Natural killer cell (primary cell): ENCODE measurements around the gene PPDPF. TPM values are rescaled to one million over a fixed set of nuclear protein-coding genes. Genes with fewer than 3 reads are reported as not detected.
A peak's percentile ranks its signal among the peaks of the same experiment; 100 is the strongest.

Experiments used
- ATAC-seq, 3 donors: fragments of 150-1000 bp in 2 of 3; fragments of 200-7000 bp in 1 of 3; cut with Tn5 transposase; 1 replicate in 1 of 3; 2 replicates in 2 of 3; pipeline ENCODE4 v1.10.0; 2021; ENCODE audit warnings: mild to moderate bottlenecking in 2 of 3, moderate library complexity in 2 of 3
- DNase-seq, 2 donors: peaks; one replicate each; pipeline versions ENCODE4 v3.0.0 to v3.0.0-alpha.2; 2013 to 2021; ENCODE audit warnings: mixed read lengths in 1 of 2
- H3K27ac ChIP-seq: one replicate; pipeline ENCODE4 v1.5.1; 2013; ENCODE audit warnings: mild to moderate bottlenecking, low read length
- H3K27me3 ChIP-seq: one replicate; pipeline ENCODE4 v1.6.1; 2013; ENCODE audit warnings: low read length; ENCODE audit not compliant: control insufficient read depth, insufficient read depth
- H3K36me3 ChIP-seq: one replicate; pipeline ENCODE4 v1.6.1; 2013; ENCODE audit warnings: low read length; ENCODE audit not compliant: control insufficient read depth, insufficient read depth
- H3K4me1 ChIP-seq: one replicate; pipeline ENCODE4 v1.6.1; 2013; ENCODE audit warnings: low read length; ENCODE audit not compliant: control insufficient read depth, insufficient read depth
- H3K4me3 ChIP-seq: one replicate; pipeline ENCODE4 v1.5.1; 2013; ENCODE audit warnings: low read length
- H3K9me3 ChIP-seq: one replicate; pipeline ENCODE4 v1.6.1; 2013; ENCODE audit warnings: low read length; ENCODE audit not compliant: control insufficient read depth, insufficient read depth
- H3K27ac Mint-ChIP-seq, 2 donors: one replicate each; pipeline ENCODE4 v1.8.0; 2022; ENCODE audit warnings: mild to moderate bottlenecking in 2 of 2, mixed read lengths in 2 of 2, moderate library complexity in 1 of 2
- H3K27me3 Mint-ChIP-seq, 2 donors: one replicate each; pipeline ENCODE4 v1.8.0; 2022; ENCODE audit warnings: low read depth in 2 of 2, mixed read lengths in 2 of 2
- H3K36me3 Mint-ChIP-seq: one replicate; pipeline ENCODE4 v1.8.0; 2022; ENCODE audit warnings: mixed read lengths
- H3K4me1 Mint-ChIP-seq, 2 donors: one replicate each; pipeline ENCODE4 v1.8.0; 2022; ENCODE audit warnings: mixed read lengths in 2 of 2
- H3K4me3 Mint-ChIP-seq: one replicate; pipeline ENCODE4 v1.8.0; 2022; ENCODE audit warnings: mild to moderate bottlenecking, moderate library complexity, mixed read lengths
- H3K9me3 Mint-ChIP-seq, 2 donors: one replicate each; pipeline ENCODE4 v1.8.0; 2022; ENCODE audit warnings: mixed read lengths in 2 of 2
- CTCF ChIP-seq: fragments of 200-600 bp; IDR thresholded peaks from one replicate; pipeline ENCODE4 v1.8.0; 2022; ENCODE audit warnings: antibody characterized with exemption
- WGBS: methylation state at CpG from one replicate; pipeline ENCODE4 v1.1.7; 2013; ENCODE audit warnings: missing lambda C conversion rate; ENCODE audit not compliant: insufficient coverage; 5-methylcytosine and 5-hydroxymethylcytosine counted together
- intact Hi-C: fragments of 100-400 bp; cut with micrococcal nuclease; formaldehyde crosslinking; loops from one replicate; pipeline ENCODE4 v1.14.2; 2022
- total RNA-seq, 4 donors: library from RNA; stranded (reverse); fragments of 120-200 nt in 1 of 4; gene quantifications; one replicate each; pipeline versions ENCODE4 v1.2.3 to v1.2.4, GENCODE V29; 2013 to 2022

Gene PPDPF
- total RNA-seq, result 100 to 1,000 TPM in 2 of 3 donors, 10 to 100 TPM in 1; 95.5 to 197 (median 159) TPM
- 62.9 TPM for total RNA-seq (2013)

- Mint-ChIP-seq H3K4me1 (peaks cover 0 to 17% of the 10 kb centered on the region in 2 donors), H3K27ac (peak within 1 kb of the TSS in 1 of 2 donors; percentile 81), H3K4me3 (peak within 1 kb of the TSS; percentile 83), H3K27me3 (peaks cover 0 to 4% of the 10 kb centered on the region in 2 donors), H3K9me3 (peaks cover 0 to 2% of the 10 kb centered on the region in 2 donors), H3K36me3 (no peaks in the 10 kb centered on the region)
- peak within 1 kb of the TSS; percentile 56 for H3K27ac ChIP-seq
- H3K27me3 ChIP-seq, result peaks cover 4% of the 10 kb centered on the region
- ATAC-seq (peak; percentile 85 to 96 (median 86)), DNase-seq (peak; percentile 87 to 94)
- peak within 1 kb of the TSS; percentile 66 for H3K4me3 ChIP-seq
- H3K4me1 ChIP-seq, result peaks cover 23% of the 10 kb centered on the region
- intact Hi-C loops, result no loop called here
- H3K36me3 ChIP-seq, result peaks cover 6% of the 10 kb centered on the region
- H3K9me3 ChIP-seq, result peaks cover 7% of the 10 kb centered on the region
- TF ChIP-seq CTCF, result no peak
- WGBS, result under 1% methylated on average over 64 of the region's 64 CpGs
These were observed at the start of gene PPDPF for GRCh38 chr20:63520504-63520933. Gene PPDPF (plus strand): TSS chr20:63520765. CDS start chr20:63521309, 544 bp downstream.

GRCh38 chr20:63471002-63471716, 49.4 kb upstream of the PPDPF start:
- Histone ChIP-seq H3K27ac (no peak overlapping the region), H3K9me3 (no peaks in the 10 kb centered on the region), H3K36me3 (no peaks in the 10 kb centered on the region), H3K4me3 (no peak overlapping the region), H3K27me3 (peaks cover 28% of the 10 kb centered on the region), H3K4me1 (no peaks in the 10 kb centered on the region)
- Mint-ChIP-seq H3K36me3 (no peaks in the 10 kb centered on the region), H3K4me3 (no peak overlapping the region), H3K4me1 (peaks cover 0 to 6% of the 10 kb centered on the region in 2 donors), H3K27ac (no peak overlapping the region), H3K27me3 (peaks cover 21 to 24% of the 10 kb centered on the region in 2 donors), H3K9me3 (no peaks in the 10 kb centered on the region)
- TF ChIP-seq CTCF, result no peak
- intact Hi-C loops, result no loop called here
- ATAC-seq, result no peak
- no peak for DNase-seq
- WGBS, result 16% methylated on average over 46 of the region's 46 CpGs

GRCh38 chr20:63471717-63471980, 48.9 kb upstream of the PPDPF start:
- Histone ChIP-seq H3K27me3 (peaks cover 28% of the 10 kb centered on the region), H3K27ac (no peak overlapping the region), H3K4me3 (no peak overlapping the region), H3K9me3 (no peaks in the 10 kb centered on the region), H3K4me1 (no peaks in the 10 kb centered on the region), H3K36me3 (no peaks in the 10 kb centered on the region)
- no peak for TF ChIP-seq CTCF
- intact Hi-C loops, result no loop called here
- no peak for DNase-seq
- H3K9me3 Mint-ChIP-seq, result no peaks in the 10 kb centered on the region
- WGBS, result 3% methylated on average over 27 of the region's 27 CpGs
- no peaks in the 10 kb centered on the region for H3K36me3 Mint-ChIP-seq
- no peak overlapping the region for H3K27ac Mint-ChIP-seq
- no peak for ATAC-seq
- H3K4me1 Mint-ChIP-seq, result peaks cover 0 to 6% of the 10 kb centered on the region in 2 donors
- H3K27me3 Mint-ChIP-seq, result peaks cover 21 to 25% of the 10 kb centered on the region in 2 donors
- no peak overlapping the region for H3K4me3 Mint-ChIP-seq
